ENCODE data around the gene SHB.

DNA sequence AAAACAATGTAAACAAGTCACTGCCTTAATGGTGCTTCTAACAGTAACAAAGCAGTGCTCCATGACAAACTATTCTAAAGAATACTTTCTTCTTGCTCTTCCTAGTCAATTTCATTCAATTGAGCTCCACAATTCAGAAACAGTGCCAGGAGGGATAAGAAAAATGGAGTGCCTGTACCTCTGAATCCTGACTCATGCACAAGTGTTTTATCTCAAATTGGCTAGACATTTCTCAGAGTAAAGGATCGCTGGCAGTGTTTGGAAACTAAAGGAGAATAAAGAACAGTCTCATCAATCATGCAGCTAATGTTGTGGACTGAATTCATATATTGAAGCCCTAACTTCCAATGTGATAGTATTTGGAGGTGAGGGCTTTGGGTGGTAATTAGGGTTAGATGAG, 192.7 kb downstream of the SHB start:
- TF ChIP-seq, protein P1, sequence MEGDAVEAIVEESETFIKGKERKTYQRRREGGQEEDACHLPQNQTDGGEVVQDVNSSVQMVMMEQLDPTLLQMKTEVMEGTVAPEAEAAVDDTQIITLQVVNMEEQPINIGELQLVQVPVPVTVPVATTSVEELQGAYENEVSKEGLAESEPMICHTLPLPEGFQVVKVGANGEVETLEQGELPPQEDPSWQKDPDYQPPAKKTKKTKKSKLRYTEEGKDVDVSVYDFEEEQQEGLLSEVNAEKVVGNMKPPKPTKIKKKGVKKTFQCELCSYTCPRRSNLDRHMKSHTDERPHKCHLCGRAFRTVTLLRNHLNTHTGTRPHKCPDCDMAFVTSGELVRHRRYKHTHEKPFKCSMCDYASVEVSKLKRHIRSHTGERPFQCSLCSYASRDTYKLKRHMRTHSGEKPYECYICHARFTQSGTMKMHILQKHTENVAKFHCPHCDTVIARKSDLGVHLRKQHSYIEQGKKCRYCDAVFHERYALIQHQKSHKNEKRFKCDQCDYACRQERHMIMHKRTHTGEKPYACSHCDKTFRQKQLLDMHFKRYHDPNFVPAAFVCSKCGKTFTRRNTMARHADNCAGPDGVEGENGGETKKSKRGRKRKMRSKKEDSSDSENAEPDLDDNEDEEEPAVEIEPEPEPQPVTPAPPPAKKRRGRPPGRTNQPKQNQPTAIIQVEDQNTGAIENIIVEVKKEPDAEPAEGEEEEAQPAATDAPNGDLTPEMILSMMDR (IDR thresholded peaks at IDR 0.05) = no peak
- TF ChIP-seq POLR2A (IDR thresholded peaks at IDR 0.05) = no peak
